Right cardiac atrium (tissue), 5 donors: ENCODE results near the gene KIF2A. TPM values are rescaled to one million over a fixed set of nuclear protein-coding genes. Genes with fewer than 3 reads are reported as not detected.

Source experiments
- ATAC-seq, 2 donors: fragments of 200-7000 bp; cut with Tn5 transposase; one replicate each; pipeline versions ENCODE4 v1.8.0 to v1.9.1; 2020; ENCODE audit warnings: moderate library complexity in 2 of 2, mild to moderate bottlenecking in 1 of 2
- DNase-seq, 3 donors: peaks; one replicate each; pipeline ENCODE4 v3.0.0-alpha.2; 2020
- H3K27ac ChIP-seq: one replicate; pipeline ENCODE4 v1.5.1; 2013; ENCODE audit warnings: mild to moderate bottlenecking, low read length, control low read depth, moderate library complexity
- H3K27me3 ChIP-seq: one replicate; pipeline ENCODE4 v1.6.1; 2013; ENCODE audit not compliant: control insufficient read depth, insufficient read depth
- H3K4me1 ChIP-seq: one replicate; pipeline ENCODE4 v1.6.1; 2013; ENCODE audit warnings: low read length; ENCODE audit not compliant: control insufficient read depth, insufficient read depth
- H3K4me3 ChIP-seq: one replicate; pipeline ENCODE4 v1.5.1; 2013; ENCODE audit warnings: low read length, control low read depth
- H3K9me3 ChIP-seq: one replicate; pipeline ENCODE4 v1.6.1; 2013; ENCODE audit warnings: low read length; ENCODE audit not compliant: control insufficient read depth
- WGBS: extraction: QIAGEN DNeasy Blood & Tissue Kit; methylation state at CpG from one replicate; pipeline ENCODE4 v1.1.7; 2013; 5-methylcytosine and 5-hydroxymethylcytosine counted together
- intact Hi-C, 4 donors: fragments of 100-400 bp; cut with DNase I; formaldehyde crosslinking; loops; one replicate each; pipeline versions ENCODE4 v1.11.0 to v1.14.0; 2022 to 2023
- polyA plus RNA-seq: library from polyadenylated mRNA; stranded (reverse); fragments of 200-250 nt; gene quantifications from one replicate; pipeline ENCODE4 v1.2.3, GENCODE V29; 2013
- total RNA-seq, 4 donors: library from RNA; stranded (reverse); fragmentation: NEBNext Ultra II Directional; extraction: Animal tissue kit (Norgen Biotek cat#: 25700); gene quantifications; one replicate each; pipeline ENCODE4 v1.2.1, GENCODE V29; 2021
- donor health status: healthy with polysubstance abuse.
- donor health status: DM: no; HTN: yes; CAD: no.
- donor health status: DM: no; HTN: no; CAD: no.
- donor health status: DM: no; HTN: yes; CAD: no; lungs with severe emphysema.
- donor health status: DM: yes; HTN: yes; CAD: no.

The KIF2A gene
- total and polyA plus RNA-seq, 5 donors, result 2.7 to 15.5 (median 14.4) TPM

GRCh38 chr5:62271870-62272269 lies 34.1 kb upstream of the KIF2A start:
- H3K4me1 ChIP-seq, result no peaks in the 10 kb centered on the region
- no peak overlapping the region for H3K4me3 ChIP-seq
- 94% methylated on average over 3 of the region's 3 CpGs for WGBS
- no peaks in the 10 kb centered on the region for H3K27me3 ChIP-seq
- DNase-seq, result no peak
- no peak overlapping the region for H3K27ac ChIP-seq
- no peak for ATAC-seq
- intact Hi-C loops, result no loop called here
- H3K9me3 ChIP-seq, result no peaks in the 10 kb centered on the region

- no peaks in the 10 kb centered on the region for H3K4me1 ChIP-seq
- no peaks in the 10 kb centered on the region for H3K27me3 ChIP-seq
- no peaks in the 10 kb centered on the region for H3K9me3 ChIP-seq
- DNase-seq (no peak), ATAC-seq (no peak)
- no peak overlapping the region for H3K4me3 ChIP-seq
- no peak overlapping the region for H3K27ac ChIP-seq
- intact Hi-C loops, result no loop called here
- 87% methylated on average over 3 of the region's 3 CpGs for WGBS
Observed at GRCh38 chr5:62273687-62274086, 32.3 kb upstream of the KIF2A start.

- Histone ChIP-seq H3K4me3 (no peak overlapping the region), H3K27ac (no peak overlapping the region), H3K9me3 (no peaks in the 10 kb centered on the region), H3K27me3 (no peaks in the 10 kb centered on the region), H3K4me1 (no peaks in the 10 kb centered on the region)
- WGBS, result 74% methylated on average over 1 of the region's 1 CpG
- DNase-seq, result no peak
- no peak for ATAC-seq
- intact Hi-C loops, result no loop called here
Observed at GRCh38 chr5:62275581-62275980, 30.4 kb upstream of the KIF2A start.

- no peak for ATAC-seq
- Histone ChIP-seq H3K9me3 (no peaks in the 10 kb centered on the region), H3K4me3 (no peak overlapping the region), H3K27me3 (no peaks in the 10 kb centered on the region), H3K27ac (no peak overlapping the region), H3K4me1 (no peaks in the 10 kb centered on the region)
- intact Hi-C loops, result no loop called here
- no peak for DNase-seq
- 86% methylated on average over 3 of the region's 3 CpGs for WGBS
Observed at GRCh38 chr5:62281411-62281810, 24.6 kb upstream of the KIF2A start.

DNA sequence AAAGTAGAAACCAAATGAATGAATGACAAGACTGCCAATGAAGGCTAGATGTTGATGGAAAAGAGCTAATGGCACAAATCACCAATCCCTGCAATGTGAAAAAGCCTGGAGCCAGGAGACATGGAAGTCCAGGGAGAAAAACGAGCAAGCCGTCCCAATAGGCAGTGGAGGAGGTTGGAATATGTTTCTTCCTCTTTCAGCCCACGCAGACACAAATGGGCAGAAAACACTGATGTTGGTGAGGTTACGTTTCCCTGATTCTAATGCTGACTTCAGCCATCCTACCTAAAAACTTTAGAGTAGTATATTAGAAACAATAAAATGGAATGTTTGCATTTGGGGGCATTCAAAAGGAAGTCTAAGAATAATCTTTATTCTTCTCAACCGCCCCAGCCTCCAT lies 23.9 kb upstream of the KIF2A start:
- intact Hi-C loops, result no loop called here
- Histone ChIP-seq H3K27me3 (no peaks in the 10 kb centered on the region), H3K27ac (no peak overlapping the region), H3K4me1 (no peaks in the 10 kb centered on the region), H3K4me3 (no peak overlapping the region), H3K9me3 (no peaks in the 10 kb centered on the region)
- ATAC-seq, result no peak
- 39% methylated on average over 5 of the region's 5 CpGs for WGBS
- no peak for DNase-seq

- Histone ChIP-seq H3K27ac (no peak overlapping the region), H3K4me3 (no peak overlapping the region), H3K9me3 (no peaks in the 10 kb centered on the region), H3K4me1 (no peaks in the 10 kb centered on the region), H3K27me3 (no peaks in the 10 kb centered on the region)
- intact Hi-C loops, result no loop called here
- ATAC-seq, result no peak
- DNase-seq, result no peak
Observed at GRCh38 chr5:62283005-62283404, 23.0 kb upstream of the KIF2A start.

DNA sequence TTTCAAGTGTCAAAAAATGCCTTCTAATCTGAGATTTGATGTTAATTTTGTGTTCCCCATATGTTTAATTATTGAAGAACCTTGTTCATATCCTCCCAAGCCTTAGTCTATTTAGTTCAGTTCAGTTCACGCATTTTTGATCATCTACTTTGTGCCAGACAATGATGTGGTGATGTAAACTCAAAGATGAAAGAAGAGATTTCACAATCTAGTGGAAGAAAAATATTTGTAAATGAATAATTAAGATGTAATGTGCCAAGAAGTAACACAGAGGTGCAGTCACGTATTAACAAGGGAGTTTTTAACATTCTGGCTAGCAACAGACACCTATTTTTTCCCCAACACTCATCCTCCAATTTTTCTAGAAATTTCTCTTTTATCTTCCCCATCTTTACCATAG lies 22.1 kb upstream of the KIF2A start:
- WGBS, result 88% methylated on average over 2 of the region's 2 CpGs
- DNase-seq (no peak), ATAC-seq (no peak)
- H3K4me3 ChIP-seq, result no peak overlapping the region
- H3K27me3 ChIP-seq, result no peaks in the 10 kb centered on the region
- intact Hi-C loops, result no loop called here
- no peak overlapping the region for H3K27ac ChIP-seq
- H3K9me3 ChIP-seq, result no peaks in the 10 kb centered on the region
- H3K4me1 ChIP-seq, result no peaks in the 10 kb centered on the region

GRCh38 chr5:62284946-62285891 lies 20.8 kb upstream of the KIF2A start:
- intact Hi-C loops, result no loop called here
- Histone ChIP-seq H3K27ac (no peak overlapping the region), H3K4me1 (no peaks in the 10 kb centered on the region), H3K27me3 (no peaks in the 10 kb centered on the region), H3K9me3 (no peaks in the 10 kb centered on the region), H3K4me3 (no peak overlapping the region)
- DNase-seq (no peak), ATAC-seq (no peak)
- 81% methylated on average over 6 of the region's 6 CpGs for WGBS

GRCh38 chr5:62286834-62287233 lies 19.2 kb upstream of the KIF2A start:
- ATAC-seq, result no peak

GRCh38 chr5:62287237-62287636 lies 18.8 kb upstream of the KIF2A start:
- Histone ChIP-seq H3K9me3 (no peaks in the 10 kb centered on the region), H3K4me1 (no peaks in the 10 kb centered on the region), H3K27ac (no peak overlapping the region), H3K4me3 (no peak overlapping the region), H3K27me3 (no peaks in the 10 kb centered on the region)
- intact Hi-C loops, result no loop called here
- ATAC-seq, result no peak
- 85% methylated on average over 3 of the region's 3 CpGs for WGBS
- no peak for DNase-seq

More at GRCh38 chr5:62286834-62287233, 19.2 kb upstream of the KIF2A start:
- Histone ChIP-seq H3K4me1 (no peaks in the 10 kb centered on the region), H3K9me3 (no peaks in the 10 kb centered on the region), H3K27me3 (no peaks in the 10 kb centered on the region), H3K27ac (no peak overlapping the region), H3K4me3 (no peak overlapping the region)
- no peak for DNase-seq
- intact Hi-C loops, result no loop called here
- 86% methylated on average over 3 of the region's 3 CpGs for WGBS

DNA sequence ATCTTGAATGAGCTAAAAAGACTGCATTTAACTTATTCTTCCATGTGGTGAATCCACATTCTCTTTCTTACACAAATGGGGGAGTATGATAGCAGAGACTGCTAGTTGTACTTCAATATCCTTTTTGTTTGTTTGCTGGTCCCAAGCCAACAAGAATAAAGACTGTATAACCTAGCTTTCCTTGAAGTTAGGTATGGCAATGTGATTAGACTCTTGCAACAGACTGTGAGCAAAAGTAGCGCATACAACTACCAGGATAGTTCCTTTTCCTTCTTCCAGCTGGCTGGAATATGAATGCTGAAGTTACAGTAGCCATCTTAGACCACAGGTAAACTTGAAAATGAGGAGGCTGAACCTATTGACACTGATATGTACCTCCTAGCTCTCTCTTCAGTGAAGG lies 17.9 kb upstream of the KIF2A start:
- Histone ChIP-seq H3K9me3 (no peaks in the 10 kb centered on the region), H3K4me3 (no peak overlapping the region), H3K4me1 (no peaks in the 10 kb centered on the region), H3K27ac (no peak overlapping the region), H3K27me3 (no peaks in the 10 kb centered on the region)
- DNase-seq (no peak), ATAC-seq (no peak)
- 97% methylated on average over 1 of the region's 1 CpG for WGBS
- intact Hi-C loops, result no loop called here

DNA sequence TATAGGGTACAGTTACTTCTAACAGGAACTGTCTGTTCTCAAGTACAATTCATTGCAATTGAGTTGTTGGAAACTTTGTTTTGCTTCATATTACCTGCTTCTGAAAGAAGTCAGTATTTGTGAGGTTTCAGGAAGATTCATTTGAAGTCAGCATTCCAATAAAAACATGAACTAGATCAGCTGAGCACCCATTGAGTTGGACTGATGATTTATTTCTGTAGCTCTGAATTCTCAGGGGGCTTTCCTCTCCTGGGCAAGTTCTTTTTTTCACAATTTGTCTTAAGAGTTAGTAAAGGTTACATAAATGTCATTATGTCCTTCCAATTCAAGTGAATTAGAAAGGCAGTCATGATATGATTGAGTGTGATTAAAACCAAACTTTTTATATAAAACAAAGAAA lies 16.2 kb upstream of the KIF2A start:
- intact Hi-C loops, result no loop called here
- no peaks in the 10 kb centered on the region for H3K4me1 ChIP-seq
- DNase-seq (no peak), ATAC-seq (no peak)
- no peaks in the 10 kb centered on the region for H3K9me3 ChIP-seq
- H3K27me3 ChIP-seq, result no peaks in the 10 kb centered on the region
- H3K4me3 ChIP-seq, result no peak overlapping the region
- no peak overlapping the region for H3K27ac ChIP-seq
